HL-60/S4 treated with retinoic acid at 250 ng/mL for 4 days and 3 days (cell line): ENCODE results near the gene ANKRD11.
"Not testable (repeated sequence)": the region's sequence is repeated elsewhere in the genome, so short reads cannot be mapped to it uniquely, and the experiment has no call there.

ENCODE experiments used
- in situ Hi-C: fragments of 300-500 bp; cut with MboI; formaldehyde crosslinking; loops from 2 replicates; pipeline ENCODE4 v1.7.0; 2022; ENCODE audit warnings: low sequenced_read_pairs

ANKRD11 gene

GRCh38 chr16:89409161-89409711 is 81.1 kb downstream of the ANKRD11 start:
- in situ Hi-C loops, result no loop called here

GRCh38 chr16:89408315-89408714 is 82.0 kb downstream of the ANKRD11 start:
- in situ Hi-C loops, result no loop called here

- in situ Hi-C loops, result no loop called here
Observed at GRCh38 chr16:89407925-89408300, 82.4 kb downstream of the ANKRD11 start.

GRCh38 chr16:89407282-89407924 is 83.0 kb downstream of the ANKRD11 start:
- in situ Hi-C loops, result no loop called here

- in situ Hi-C loops, result no loop called here
Observed at GRCh38 chr16:89406277-89406888, 84.0 kb downstream of the ANKRD11 start.

GRCh38 chr16:89404561-89404960 is 85.8 kb downstream of the ANKRD11 start:
- in situ Hi-C loops, result no loop called here

- in situ Hi-C loops, result no loop called here
Observed at GRCh38 chr16:89402962-89403361, 87.4 kb downstream of the ANKRD11 start.

GRCh38 chr16:89401641-89402445 is 88.5 kb downstream of the ANKRD11 start:
- in situ Hi-C loops, result no loop called here

GRCh38 chr16:89401205-89401604 is 89.2 kb downstream of the ANKRD11 start:
- in situ Hi-C loops, result no loop called here

- in situ Hi-C loops, result no loop called here
Observed at GRCh38 chr16:89400740-89401139, 89.6 kb downstream of the ANKRD11 start.

- in situ Hi-C loops, result no loop called here
Observed at GRCh38 chr16:89398924-89399323, 91.4 kb downstream of the ANKRD11 start.

GRCh38 chr16:89397331-89397861 is 93.0 kb downstream of the ANKRD11 start:
- in situ Hi-C loops, result no loop called here

- in situ Hi-C loops, result no loop called here
Observed at GRCh38 chr16:89396156-89396555, 94.2 kb downstream of the ANKRD11 start.

GRCh38 chr16:89395150-89396142 is 94.9 kb downstream of the ANKRD11 start:
- in situ Hi-C loops, result no loop called here

GRCh38 chr16:89393738-89394406 is 96.5 kb downstream of the ANKRD11 start:
- in situ Hi-C loops, result no loop called here

- in situ Hi-C loops, result no loop called here
Observed at GRCh38 chr16:89392881-89393737, 97.3 kb downstream of the ANKRD11 start.

GRCh38 chr16:89390224-89390583 is 100.2 kb downstream of the ANKRD11 start:
- in situ Hi-C loops, result not testable (repeated sequence)

GRCh38 chr16:89389504-89390223 is 100.7 kb downstream of the ANKRD11 start:
- in situ Hi-C loops, result not testable (repeated sequence)
